Measurements from ENCODE around the gene ZNF428. TPM values are rescaled to one million over a fixed set of nuclear protein-coding genes. Genes with fewer than 3 reads are reported as not detected.

The ZNF428 gene
- total RNA-seq, 1 donor from 2014 or later = 18.5 TPM

- Histone ChIP-seq H3F3A (ENCODE audit: low read depth) (no peaks in the 10 kb centered on the region), H3K4me3 (no peak overlapping the region), H3K4me1 (no peaks in the 10 kb centered on the region), H2AFZ (replicated peaks) (no peak overlapping the region), H3K79me2 (ENCODE audit: low read depth) (no peaks in the 10 kb centered on the region), H3K4me2 (no peak overlapping the region), H3K36me3 (no peaks in the 10 kb centered on the region), H3K9ac (no peak overlapping the region), H3K9me3 (ENCODE audit: low read depth) (no peaks in the 10 kb centered on the region), H3K27me3 (no peaks in the 10 kb centered on the region), H3K27ac (no peak overlapping the region), H4K20me1 (ENCODE audit: low read depth) (no peaks in the 10 kb centered on the region)
- peaks cover 47% of the 10 kb centered on the region for H3K36me3 Mint-ChIP-seq
- TF ChIP-seq EZH2phosphoT487 (IDR thresholded peaks at IDR 0.05) = no peak
- no peak for TF ChIP-seq EZH2 (IDR thresholded peaks at IDR 0.05)
- TF ChIP-seq CTCF (IDR thresholded peaks at IDR 0.05) = no peak
- H3K27ac Mint-ChIP-seq = no peak overlapping the region
- no peaks in the 10 kb centered on the region for H3K9me3 Mint-ChIP-seq
- H3K27me3 Mint-ChIP-seq (ENCODE audit: insufficient read depth, low read depth) = peaks cover 2% of the 10 kb centered on the region
- no peak for DNase-seq (ENCODE audit: low spot score)
- peaks cover 6% of the 10 kb centered on the region for H3K4me1 Mint-ChIP-seq
- no peak overlapping the region for H3K4me3 Mint-ChIP-seq
These were observed 41.5 kb upstream of the ZNF428 start for GRCh38 chr19:43660971-43661360.

- Histone ChIP-seq H3F3A (ENCODE audit: low read depth) (no peaks in the 10 kb centered on the region), H2AFZ (replicated peaks) (no peak overlapping the region), H3K79me2 (ENCODE audit: low read depth) (no peaks in the 10 kb centered on the region), H3K36me3 (no peaks in the 10 kb centered on the region), H3K27ac (no peak overlapping the region), H3K4me1 (no peaks in the 10 kb centered on the region), H4K20me1 (ENCODE audit: low read depth) (no peaks in the 10 kb centered on the region), H3K4me3 (no peak overlapping the region), H3K4me2 (no peak overlapping the region), H3K9ac (no peak overlapping the region), H3K9me3 (ENCODE audit: low read depth) (no peaks in the 10 kb centered on the region), H3K27me3 (no peaks in the 10 kb centered on the region)
- H3K27ac Mint-ChIP-seq = no peak overlapping the region
- no peaks in the 10 kb centered on the region for H3K9me3 Mint-ChIP-seq
- no peak overlapping the region for H3K4me3 Mint-ChIP-seq
- peaks cover 51% of the 10 kb centered on the region for H3K36me3 Mint-ChIP-seq
- TF ChIP-seq EZH2phosphoT487 (IDR thresholded peaks at IDR 0.05) (no peak), CTCF (IDR thresholded peaks at IDR 0.05) (no peak), EZH2 (IDR thresholded peaks at IDR 0.05) (no peak)
- H3K27me3 Mint-ChIP-seq (ENCODE audit: insufficient read depth, low read depth) = peaks cover 2% of the 10 kb centered on the region
- DNase-seq (ENCODE audit: low spot score) = no peak
- H3K4me1 Mint-ChIP-seq = peaks cover 6% of the 10 kb centered on the region
These were observed 41.0 kb upstream of the ZNF428 start for GRCh38 chr19:43660301-43660970.

GRCh38 chr19:43658494-43658893 lies 39.1 kb upstream of the ZNF428 start:
- no peak overlapping the region for H3K27ac ChIP-seq
- Mint-ChIP-seq H3K4me1 (peaks cover 2% of the 10 kb centered on the region), H3K27ac (no peak overlapping the region), H3K9me3 (no peaks in the 10 kb centered on the region), H3K4me3 (no peak overlapping the region), H3K27me3 (ENCODE audit: insufficient read depth, low read depth) (peaks cover 2% of the 10 kb centered on the region), H3K36me3 (peaks cover 47% of the 10 kb centered on the region)
- H3K4me3 ChIP-seq = no peak overlapping the region
- no peaks in the 10 kb centered on the region for H3K9me3 ChIP-seq (ENCODE audit: low read depth)
- H4K20me1 ChIP-seq (ENCODE audit: low read depth) = no peaks in the 10 kb centered on the region
- no peaks in the 10 kb centered on the region for H3F3A ChIP-seq (ENCODE audit: low read depth)
- no peaks in the 10 kb centered on the region for H3K79me2 ChIP-seq (ENCODE audit: low read depth)
- no peak overlapping the region for H2AFZ ChIP-seq (replicated peaks)
- TF ChIP-seq EZH2 (IDR thresholded peaks at IDR 0.05) = no peak
- no peak for TF ChIP-seq EZH2phosphoT487 (IDR thresholded peaks at IDR 0.05)
- TF ChIP-seq CTCF (IDR thresholded peaks at IDR 0.05) = no peak
- no peaks in the 10 kb centered on the region for H3K27me3 ChIP-seq
- no peak for DNase-seq (ENCODE audit: low spot score)
- no peak overlapping the region for H3K9ac ChIP-seq
- H3K4me1 ChIP-seq = no peaks in the 10 kb centered on the region
- H3K4me2 ChIP-seq = no peak overlapping the region
- no peaks in the 10 kb centered on the region for H3K36me3 ChIP-seq

Measured in neural progenitor cell (in vitro differentiated cells).